Measurements from ENCODE around the gene TRAF2.

GRCh38 chr9:136941231-136942111, 55.2 kb downstream of the TRAF2 start:
- no peak for TF ChIP-seq RAD21 (IDR thresholded peaks at IDR 0.05)
- TF ChIP-seq CTCF (IDR thresholded peaks at IDR 0.05; ENCODE audit: low read depth, low read length, missing input control) = no peak
- no peak for TF ChIP-seq JUND (IDR thresholded peaks at IDR 0.05)
- no peak for TF ChIP-seq ATF3 (IDR thresholded peaks at IDR 0.05)
- no peak for TF ChIP-seq RXRA (IDR thresholded peaks at IDR 0.05)
- TF ChIP-seq YY1 (IDR thresholded peaks at IDR 0.05) = no peak
- no peak for TF ChIP-seq FOXA1 (IDR thresholded peaks at IDR 0.05)
